ENCODE measurements around the gene NEDD1. TPM values are rescaled to one million over a fixed set of nuclear protein-coding genes. Genes with fewer than 3 reads are reported as not detected.

NEDD1 gene
- total RNA-seq, 1 experiment from 2014 or later, result 35.4 TPM

DNA sequence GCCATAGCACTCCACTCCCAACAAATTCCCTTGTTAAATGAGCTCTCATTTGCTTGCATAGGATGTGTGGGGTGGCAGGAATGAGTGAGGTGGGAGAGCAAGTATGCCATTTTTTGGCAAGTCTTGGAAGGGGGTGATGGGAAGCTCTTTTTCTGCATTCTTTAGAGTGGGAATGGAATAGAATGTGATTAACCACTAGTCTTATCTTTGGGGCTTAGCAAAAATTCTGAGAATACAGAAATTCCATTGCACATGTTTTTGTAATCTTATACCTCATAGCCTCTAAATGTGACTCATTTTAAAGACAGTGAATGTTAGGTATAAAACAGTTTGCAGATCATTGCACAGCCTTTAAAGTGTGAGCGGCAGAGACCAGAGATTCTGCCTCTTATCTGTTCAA is 28.4 kb upstream of the NEDD1 start:
- no peak overlapping the region for H3K27ac ChIP-seq (ENCODE audit: low read depth, low read length)
- H3K4me3 ChIP-seq (replicated peaks in 1 of 2; ENCODE audit: low read depth in 1 of 2, low read length in 2 of 2), result no peak overlapping the region
- no peak overlapping the region for H2AFZ ChIP-seq (ENCODE audit: low read depth, low read length, poor library complexity, severe bottlenecking)
- no peaks in the 10 kb centered on the region for H4K20me1 ChIP-seq (ENCODE audit: insufficient read depth)
- no peaks in the 10 kb centered on the region for H3K9me3 ChIP-seq (ENCODE audit: control insufficient read depth in 1 of 2, insufficient read depth in 1 of 2, low read depth in 1 of 2, low read length in 2 of 2)
- no peak overlapping the region for H3K4me2 ChIP-seq (ENCODE audit: low read length)
- RAD21 ChIA-PET (ENCODE audit: low non-redundant PET in 1 of 2, low total read pairs in 2 of 2, uncharacterized antibody in 2 of 2, unreplicated experiment in 2 of 2), result no interaction called here
- H3K36me3 ChIP-seq (ENCODE audit: control insufficient read depth in 1 of 2, insufficient read depth in 2 of 2, low read length in 2 of 2), result no peaks in the 10 kb centered on the region
- H3K9me2 ChIP-seq (ENCODE audit: insufficient read depth), result no peaks in the 10 kb centered on the region
- BruUV-seq (replicated peaks), result no TSS peak
- H3K9ac ChIP-seq (ENCODE audit: low read length), result no peak overlapping the region
- DNase-seq (ENCODE audit: low read depth, low spot score) (no peak), ATAC-seq (no peak)
- H3K4me1 ChIP-seq (ENCODE audit: control insufficient read depth in 1 of 2, insufficient read depth in 2 of 2, low read length in 2 of 2), result no peaks in the 10 kb centered on the region
- H3K27me3 ChIP-seq (ENCODE audit: insufficient read depth, low read length), result peaks cover 40% of the 10 kb centered on the region
- H3K79me2 ChIP-seq (ENCODE audit: insufficient read depth, low read length), result no peaks in the 10 kb centered on the region
- CTCF ChIA-PET, result no interaction called here
- POLR2A ChIA-PET, result no interaction called here
- TF ChIP-seq YY1 (IDR thresholded peaks at IDR 0.05; ENCODE audit: extremely low read depth, insufficient replicate concordance, low read depth, low read length), result no peak
- no peak for TF ChIP-seq CBX3 (IDR thresholded peaks at IDR 0.05; ENCODE audit: low read depth)
- TF ChIP-seq POLR2AphosphoS5 (IDR thresholded peaks at IDR 0.05; ENCODE audit: low read depth, low read length), result no peak
- no peak for TF ChIP-seq RAD21 (IDR thresholded peaks at IDR 0.05; ENCODE audit: low read depth)
- no peak for TF ChIP-seq EZH2phosphoT487 (IDR thresholded peaks at IDR 0.05; ENCODE audit: borderline replicate concordance)
- intact Hi-C loops (cut with micrococcal nuclease), result no loop called here

DNA sequence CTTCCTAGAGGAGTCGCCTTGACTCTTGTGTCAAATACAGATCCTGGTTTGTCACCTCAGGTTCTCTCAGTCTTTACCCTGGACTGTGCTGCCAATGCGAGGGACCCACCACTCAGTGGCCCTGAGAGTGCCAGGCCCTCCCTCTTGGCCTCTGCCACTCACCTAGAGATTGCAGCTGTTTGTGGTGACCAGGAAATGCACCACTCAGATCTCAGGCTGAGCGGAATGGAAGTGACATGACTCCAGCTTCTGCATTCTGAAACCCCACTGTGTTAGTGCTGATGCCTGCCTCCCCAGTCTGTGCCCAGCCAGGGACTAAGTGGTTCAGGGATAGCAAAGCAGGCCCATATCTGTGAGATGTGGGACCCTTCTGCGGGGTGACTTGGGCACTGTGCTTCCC is 27.8 kb upstream of the NEDD1 start:
- H3K27me3 ChIP-seq (ENCODE audit: insufficient read depth, low read length), result peaks cover 40% of the 10 kb centered on the region
- BruUV-seq (replicated peaks), result no TSS peak
- no peak overlapping the region for H3K4me2 ChIP-seq (ENCODE audit: low read length)
- H3K79me2 ChIP-seq (ENCODE audit: insufficient read depth, low read length), result no peaks in the 10 kb centered on the region
- intact Hi-C loops (cut with micrococcal nuclease), result no loop called here
- H3K9me3 ChIP-seq (ENCODE audit: control insufficient read depth in 1 of 2, insufficient read depth in 1 of 2, low read depth in 1 of 2, low read length in 2 of 2), result no peaks in the 10 kb centered on the region
- no peak for TF ChIP-seq FOSL1 (IDR thresholded peaks at IDR 0.05; ENCODE audit: low read depth)
- TF ChIP-seq SP1 (IDR thresholded peaks at IDR 0.05; ENCODE audit: low read depth), result no peak
- no peak for TF ChIP-seq CEBPB (IDR thresholded peaks at IDR 0.05; ENCODE audit: low read depth)
- TF ChIP-seq EGR1 (IDR thresholded peaks at IDR 0.05; ENCODE audit: low read depth), result no peak
- TF ChIP-seq EZH2phosphoT487 (IDR thresholded peaks at IDR 0.05; ENCODE audit: borderline replicate concordance), result no peak
- no peak for TF ChIP-seq YY1 (IDR thresholded peaks at IDR 0.05; ENCODE audit: extremely low read depth, insufficient replicate concordance, low read depth, low read length)
- TF ChIP-seq, protein P1, sequence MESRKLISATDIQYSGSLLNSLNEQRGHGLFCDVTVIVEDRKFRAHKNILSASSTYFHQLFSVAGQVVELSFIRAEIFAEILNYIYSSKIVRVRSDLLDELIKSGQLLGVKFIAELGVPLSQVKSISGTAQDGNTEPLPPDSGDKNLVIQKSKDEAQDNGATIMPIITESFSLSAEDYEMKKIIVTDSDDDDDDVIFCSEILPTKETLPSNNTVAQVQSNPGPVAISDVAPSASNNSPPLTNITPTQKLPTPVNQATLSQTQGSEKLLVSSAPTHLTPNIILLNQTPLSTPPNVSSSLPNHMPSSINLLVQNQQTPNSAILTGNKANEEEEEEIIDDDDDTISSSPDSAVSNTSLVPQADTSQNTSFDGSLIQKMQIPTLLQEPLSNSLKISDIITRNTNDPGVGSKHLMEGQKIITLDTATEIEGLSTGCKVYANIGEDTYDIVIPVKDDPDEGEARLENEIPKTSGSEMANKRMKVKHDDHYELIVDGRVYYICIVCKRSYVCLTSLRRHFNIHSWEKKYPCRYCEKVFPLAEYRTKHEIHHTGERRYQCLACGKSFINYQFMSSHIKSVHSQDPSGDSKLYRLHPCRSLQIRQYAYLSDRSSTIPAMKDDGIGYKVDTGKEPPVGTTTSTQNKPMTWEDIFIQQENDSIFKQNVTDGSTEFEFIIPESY (IDR thresholded peaks at IDR 0.05; ENCODE audit: extremely low read depth, insufficient replicate concordance, low read length), result no peak
- TF ChIP-seq POLR2AphosphoS5 (IDR thresholded peaks at IDR 0.05; ENCODE audit: low read depth, low read length), result no peak
- TF ChIP-seq EZH2 (IDR thresholded peaks at IDR 0.05), result no peak
- no peak for TF ChIP-seq JUND (IDR thresholded peaks at IDR 0.05)
- no peak for TF ChIP-seq SIN3A (IDR thresholded peaks at IDR 0.05; ENCODE audit: low read depth)
- no peak for TF ChIP-seq ZNF274 (IDR thresholded peaks at IDR 0.05; ENCODE audit: low read depth, low read length)
- TF ChIP-seq ZFX (IDR thresholded peaks at IDR 0.05), result no peak
- TF ChIP-seq, protein P2, sequence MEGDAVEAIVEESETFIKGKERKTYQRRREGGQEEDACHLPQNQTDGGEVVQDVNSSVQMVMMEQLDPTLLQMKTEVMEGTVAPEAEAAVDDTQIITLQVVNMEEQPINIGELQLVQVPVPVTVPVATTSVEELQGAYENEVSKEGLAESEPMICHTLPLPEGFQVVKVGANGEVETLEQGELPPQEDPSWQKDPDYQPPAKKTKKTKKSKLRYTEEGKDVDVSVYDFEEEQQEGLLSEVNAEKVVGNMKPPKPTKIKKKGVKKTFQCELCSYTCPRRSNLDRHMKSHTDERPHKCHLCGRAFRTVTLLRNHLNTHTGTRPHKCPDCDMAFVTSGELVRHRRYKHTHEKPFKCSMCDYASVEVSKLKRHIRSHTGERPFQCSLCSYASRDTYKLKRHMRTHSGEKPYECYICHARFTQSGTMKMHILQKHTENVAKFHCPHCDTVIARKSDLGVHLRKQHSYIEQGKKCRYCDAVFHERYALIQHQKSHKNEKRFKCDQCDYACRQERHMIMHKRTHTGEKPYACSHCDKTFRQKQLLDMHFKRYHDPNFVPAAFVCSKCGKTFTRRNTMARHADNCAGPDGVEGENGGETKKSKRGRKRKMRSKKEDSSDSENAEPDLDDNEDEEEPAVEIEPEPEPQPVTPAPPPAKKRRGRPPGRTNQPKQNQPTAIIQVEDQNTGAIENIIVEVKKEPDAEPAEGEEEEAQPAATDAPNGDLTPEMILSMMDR (IDR thresholded peaks at IDR 0.05 in 2 of 3, conservative IDR thresholded peaks at IDR 0.05 in 1 of 3; ENCODE audit: borderline replicate concordance in 1 of 3, insufficient read depth in 1 of 3, low read depth in 2 of 3, low read length in 2 of 3), result no peak
- no peak for TF ChIP-seq RAD21 (IDR thresholded peaks at IDR 0.05; ENCODE audit: low read depth)
- no peak overlapping the region for H3K9ac ChIP-seq (ENCODE audit: low read length)
- DNase-seq (ENCODE audit: low read depth, low spot score) (no peak), ATAC-seq (no peak; the same call in 1 of the 2 replicates)
- no peaks in the 10 kb centered on the region for H4K20me1 ChIP-seq (ENCODE audit: insufficient read depth)
- ChIA-PET POLR2A (no interaction called here), RAD21 (ENCODE audit: low non-redundant PET in 1 of 2, low total read pairs in 2 of 2, uncharacterized antibody in 2 of 2, unreplicated experiment in 2 of 2) (no interaction called here), CTCF (no interaction called here)
- no peaks in the 10 kb centered on the region for H3K4me1 ChIP-seq (ENCODE audit: control insufficient read depth in 1 of 2, insufficient read depth in 2 of 2, low read length in 2 of 2)
- H3K27ac ChIP-seq (ENCODE audit: low read depth, low read length), result no peak overlapping the region
- H2AFZ ChIP-seq (ENCODE audit: low read depth, low read length, poor library complexity, severe bottlenecking), result no peak overlapping the region
- no peak overlapping the region for H3K4me3 ChIP-seq (replicated peaks in 1 of 2; ENCODE audit: low read depth in 1 of 2, low read length in 2 of 2)
- no peaks in the 10 kb centered on the region for H3K36me3 ChIP-seq (ENCODE audit: control insufficient read depth in 1 of 2, insufficient read depth in 2 of 2, low read length in 2 of 2)
- no peaks in the 10 kb centered on the region for H3K9me2 ChIP-seq (ENCODE audit: insufficient read depth)

Data from HCT116 (cell line).